GM21723 (cell line): ENCODE results near the gene NPAS3.

Source experiments
- ATAC-seq: cut with Tn5 transposase; IDR thresholded peaks from one replicate; pipeline ENCODE4 v1.9.1; 2021; ENCODE audit warnings: mild to moderate bottlenecking, moderate library complexity; ENCODE audit not compliant: unreplicated experiment

The NPAS3 gene

DNA sequence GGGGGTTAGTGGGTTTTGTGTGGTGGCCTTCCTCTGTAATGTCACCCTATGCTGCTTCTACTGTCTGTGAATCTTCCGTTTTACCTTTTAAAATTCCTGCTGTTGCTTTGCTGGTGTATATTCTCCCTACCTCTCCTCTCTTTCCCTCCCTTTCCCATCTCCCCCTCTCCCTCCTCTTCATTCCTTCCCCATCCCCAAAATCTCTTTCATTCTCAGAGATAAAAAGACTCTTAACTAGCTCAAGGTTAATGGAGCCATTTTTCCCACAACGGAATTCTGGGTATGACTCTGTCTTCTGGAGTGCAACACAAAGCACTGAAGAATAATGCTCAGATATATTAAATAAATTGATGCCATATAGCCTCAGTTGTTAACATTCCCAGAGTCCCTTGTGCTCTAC is 864.1 kb downstream of the NPAS3 start:
- no peak for ATAC-seq

- ATAC-seq = no peak
These were observed 866.9 kb downstream of the NPAS3 start for GRCh38 chr14:33805593-33805992.

GRCh38 chr14:33806905-33807304 is 868.2 kb downstream of the NPAS3 start:
- no peak for ATAC-seq

- ATAC-seq = no peak
These were observed 869.5 kb downstream of the NPAS3 start for GRCh38 chr14:33808187-33808586.

GRCh38 chr14:33809396-33809981 is 870.8 kb downstream of the NPAS3 start:
- ATAC-seq = no peak

- no peak for ATAC-seq
These were observed 871.6 kb downstream of the NPAS3 start for GRCh38 chr14:33810308-33810707.

DNA sequence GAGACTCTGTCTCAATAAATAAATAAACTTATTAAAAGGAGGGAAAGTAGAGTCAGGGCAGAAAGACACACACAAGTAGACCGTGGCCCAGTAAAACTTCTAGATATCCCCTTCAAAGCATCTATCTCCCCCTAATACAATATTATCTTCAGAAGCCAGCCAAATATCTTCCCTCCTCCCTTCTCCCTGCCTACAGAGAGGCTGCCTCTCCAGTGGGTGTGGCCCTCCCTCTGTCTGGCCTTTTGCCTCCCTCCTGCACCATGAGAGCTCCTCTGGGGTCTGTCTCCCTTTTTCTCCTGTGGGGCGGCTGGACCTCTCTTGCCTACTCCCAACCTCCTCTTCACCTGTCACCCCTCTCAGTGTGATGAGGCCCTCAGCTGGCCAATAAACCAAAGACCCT is 873.0 kb downstream of the NPAS3 start:
- ATAC-seq = no peak

DNA sequence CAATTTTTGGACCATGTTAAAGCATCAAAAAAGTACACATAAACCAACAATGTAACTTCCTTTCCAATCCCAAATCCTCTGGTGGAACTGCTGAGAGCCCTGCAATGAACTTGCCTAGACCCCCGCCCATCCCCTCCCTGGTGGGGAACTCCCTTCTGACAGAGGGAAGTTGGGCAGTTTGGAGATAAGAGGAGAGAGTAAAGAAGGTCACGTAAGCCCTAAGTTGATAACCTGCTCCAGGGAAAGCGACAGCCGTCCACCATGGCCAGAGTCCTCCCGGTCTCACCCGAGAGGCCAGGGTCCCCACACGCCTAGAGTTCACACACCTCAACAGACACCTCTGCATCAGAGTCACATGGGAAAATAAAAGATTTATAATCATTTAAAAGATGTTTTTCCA is 873.5 kb downstream of the NPAS3 start:
- no peak for ATAC-seq

GRCh38 chr14:33812601-33813000 is 873.9 kb downstream of the NPAS3 start:
- no peak for ATAC-seq

- ATAC-seq = no peak
These were observed 875.3 kb downstream of the NPAS3 start for GRCh38 chr14:33814010-33814409.

GRCh38 chr14:33833706-33834465 is 895.2 kb downstream of the NPAS3 start:
- no peak for ATAC-seq

DNA sequence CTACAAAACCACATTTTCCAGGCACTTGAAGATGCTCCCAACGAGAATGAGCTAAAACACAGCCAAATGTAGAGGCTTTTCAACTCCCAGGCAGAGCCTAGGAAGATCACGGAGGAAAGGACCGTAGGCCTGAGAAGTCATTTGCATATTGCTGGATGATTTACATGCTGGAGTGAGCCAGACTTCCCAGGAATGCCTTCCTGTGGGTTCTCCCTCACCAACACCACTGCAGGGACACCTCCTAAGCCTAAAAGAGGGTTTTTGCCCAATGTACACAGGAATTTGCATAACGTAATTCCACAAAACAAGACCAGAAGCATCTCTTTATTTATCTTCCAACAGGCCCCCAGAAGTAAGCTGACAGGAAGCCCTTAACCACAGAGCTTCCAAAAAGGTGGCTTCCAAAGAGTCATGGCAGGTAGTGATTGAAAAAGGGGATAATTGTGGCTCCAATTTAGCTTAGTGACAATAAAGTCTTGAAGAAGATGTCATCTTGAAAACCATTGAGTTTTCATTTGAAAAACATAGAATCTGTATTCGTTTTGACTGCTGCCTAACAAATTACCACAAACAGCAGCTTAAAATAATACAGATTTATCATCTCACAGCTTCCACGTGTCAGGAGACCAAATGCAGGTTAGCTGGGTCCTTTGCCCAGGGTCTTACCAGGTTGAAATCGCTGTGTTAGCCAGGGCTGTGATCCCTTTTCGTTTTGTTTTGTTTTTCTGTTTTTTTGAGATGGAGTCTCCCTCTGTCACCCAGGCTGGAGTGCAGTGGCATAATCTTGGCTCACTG is 896.0 kb downstream of the NPAS3 start:
- no peak for ATAC-seq

GRCh38 chr14:33835261-33835655 is 896.6 kb downstream of the NPAS3 start:
- no peak for ATAC-seq

DNA sequence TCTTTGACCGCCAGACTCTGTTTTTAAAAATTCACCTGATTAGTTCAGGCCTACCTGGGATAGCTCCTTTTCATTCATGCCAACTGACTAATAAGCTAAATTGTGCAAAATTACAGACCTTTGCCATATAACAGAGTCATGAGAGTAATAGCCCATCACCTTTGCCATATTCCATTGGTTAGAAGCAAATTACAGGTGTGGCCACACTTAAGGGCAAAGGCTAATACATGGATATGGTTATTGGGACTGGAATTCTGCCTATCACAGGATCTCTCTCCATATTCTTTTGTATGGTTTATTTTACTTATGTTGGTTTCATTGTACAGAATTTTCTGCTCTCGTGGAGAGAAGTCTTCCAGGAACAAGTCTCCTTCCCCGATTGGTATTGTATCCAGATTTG is 897.0 kb downstream of the NPAS3 start:
- no peak for ATAC-seq

- ATAC-seq = no peak
These were observed 897.7 kb downstream of the NPAS3 start for GRCh38 chr14:33836203-33836899.

GRCh38 chr14:33836900-33837577 is 898.4 kb downstream of the NPAS3 start:
- ATAC-seq = no peak

DNA sequence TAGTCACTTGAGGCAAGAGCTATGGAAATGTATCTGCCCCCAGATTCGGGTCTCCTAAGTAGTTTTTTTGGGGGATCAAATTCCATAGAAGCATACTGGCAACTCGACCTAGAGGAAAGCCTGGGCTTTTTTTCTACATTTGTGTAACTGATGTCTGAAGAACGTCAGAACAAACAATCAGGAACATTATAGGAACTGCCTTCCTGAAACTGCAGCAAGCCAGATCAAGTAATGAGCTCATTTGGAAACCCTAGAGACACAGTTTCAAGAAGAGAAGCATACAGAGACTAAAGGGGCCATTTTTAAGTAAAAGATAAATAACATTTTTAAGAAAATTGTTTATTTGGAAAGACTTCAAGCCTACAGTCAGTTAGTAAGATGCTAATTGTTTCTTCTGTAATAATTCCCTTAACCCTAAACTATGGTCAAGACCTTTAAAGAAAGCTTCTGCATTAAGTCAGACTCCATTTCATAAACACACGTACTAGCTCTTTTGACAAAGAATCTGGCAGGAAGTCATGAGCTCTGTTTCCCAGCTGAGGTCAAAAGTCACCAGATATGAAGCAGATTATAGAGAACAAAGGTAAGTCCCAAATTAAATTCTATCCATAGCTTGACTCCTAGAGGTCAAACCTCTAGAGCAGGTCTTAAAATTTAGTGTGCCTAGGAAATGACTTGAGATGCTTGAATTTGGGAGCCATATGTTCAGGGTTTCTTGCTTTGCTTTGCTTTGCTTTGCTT is 899.4 kb downstream of the NPAS3 start:
- ATAC-seq = no peak

DNA sequence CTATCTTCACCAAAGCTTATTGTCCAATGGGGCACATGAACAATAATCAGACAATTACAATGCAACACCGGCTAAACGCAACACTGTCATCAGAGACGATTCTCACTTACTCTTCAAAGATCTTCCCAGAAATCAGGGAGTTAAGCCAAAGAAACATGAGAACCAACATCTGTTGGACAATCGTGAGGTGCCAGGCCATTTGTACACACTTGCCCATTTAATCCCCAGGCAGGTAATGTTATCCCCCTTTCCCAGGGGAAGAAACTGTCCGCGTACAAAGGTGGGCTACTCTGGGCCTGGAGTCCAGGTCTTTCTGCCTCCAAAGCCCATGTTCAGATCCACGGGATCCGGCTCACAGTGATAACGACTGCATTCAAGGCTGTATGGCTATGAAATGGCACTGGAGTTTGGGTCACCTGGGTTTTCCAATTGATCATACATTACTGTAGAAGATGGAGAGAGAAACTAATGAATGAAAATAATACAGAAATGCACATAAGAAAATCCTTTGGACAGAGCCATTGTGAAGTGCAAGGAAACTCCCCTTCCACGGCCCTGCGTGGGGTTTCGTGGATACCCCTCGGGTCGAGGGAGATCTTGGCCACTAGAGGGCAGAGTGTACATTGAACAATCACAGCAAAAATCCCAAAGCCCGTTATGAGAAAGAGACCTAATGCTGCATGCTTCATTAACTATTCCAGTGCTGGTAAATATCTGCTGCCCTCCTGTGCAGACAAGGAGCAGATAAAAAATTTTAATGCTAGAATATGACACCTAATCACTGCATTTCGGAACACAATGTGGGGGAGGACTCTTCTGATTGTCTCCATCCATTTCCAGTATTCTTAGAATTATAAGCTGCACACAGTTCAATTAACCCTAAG is 900.8 kb downstream of the NPAS3 start:
- no peak for ATAC-seq

DNA sequence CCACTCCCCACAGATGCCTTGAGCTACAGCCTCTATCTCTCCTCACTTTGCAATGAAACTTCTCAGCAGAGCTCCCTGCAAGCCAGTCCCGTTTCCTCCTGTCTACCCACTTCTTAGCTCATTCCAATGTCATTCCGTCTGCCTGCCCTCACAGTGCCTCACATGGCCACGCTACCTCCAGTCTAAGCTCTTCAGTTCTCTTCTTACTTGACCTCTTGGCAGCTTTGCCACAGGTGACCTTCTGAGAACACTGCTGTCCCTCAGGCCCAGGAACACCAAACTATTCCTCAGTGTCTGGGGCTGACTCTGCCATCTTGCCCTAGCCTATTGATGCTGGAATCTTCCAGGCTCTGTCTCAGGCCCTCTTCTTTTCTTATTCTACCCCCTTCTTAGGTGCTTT is 902.1 kb downstream of the NPAS3 start:
- no peak for ATAC-seq
